SIG-M5 (cell line): ENCODE measurements around the gene CLCN4.

Source experiments
- DNase-seq: peaks from one replicate; lab custom pipeline; 2025; lab: John Stamatoyannopoulos, UW

CLCN4 gene

DNA sequence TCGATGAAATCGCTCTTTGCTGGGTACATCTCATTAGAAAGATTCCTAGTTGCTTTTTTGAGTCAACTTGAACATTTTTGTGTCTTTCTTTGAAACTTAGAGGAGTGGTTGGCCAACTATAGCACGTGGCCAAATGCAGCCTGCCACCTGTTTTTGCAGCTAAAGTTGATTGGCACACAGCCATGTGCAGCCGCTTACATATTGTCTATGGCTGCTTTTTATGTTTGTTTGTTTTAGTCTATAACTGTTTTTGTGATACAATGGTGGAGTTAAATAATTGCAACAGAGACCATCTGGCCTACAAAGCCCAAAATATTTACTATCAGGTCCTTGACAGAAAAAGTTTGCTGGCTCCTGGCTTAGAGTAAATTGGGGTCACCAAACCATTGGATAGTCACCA, 86.3 kb downstream of the CLCN4 start:
- no peak for DNase-seq

DNA sequence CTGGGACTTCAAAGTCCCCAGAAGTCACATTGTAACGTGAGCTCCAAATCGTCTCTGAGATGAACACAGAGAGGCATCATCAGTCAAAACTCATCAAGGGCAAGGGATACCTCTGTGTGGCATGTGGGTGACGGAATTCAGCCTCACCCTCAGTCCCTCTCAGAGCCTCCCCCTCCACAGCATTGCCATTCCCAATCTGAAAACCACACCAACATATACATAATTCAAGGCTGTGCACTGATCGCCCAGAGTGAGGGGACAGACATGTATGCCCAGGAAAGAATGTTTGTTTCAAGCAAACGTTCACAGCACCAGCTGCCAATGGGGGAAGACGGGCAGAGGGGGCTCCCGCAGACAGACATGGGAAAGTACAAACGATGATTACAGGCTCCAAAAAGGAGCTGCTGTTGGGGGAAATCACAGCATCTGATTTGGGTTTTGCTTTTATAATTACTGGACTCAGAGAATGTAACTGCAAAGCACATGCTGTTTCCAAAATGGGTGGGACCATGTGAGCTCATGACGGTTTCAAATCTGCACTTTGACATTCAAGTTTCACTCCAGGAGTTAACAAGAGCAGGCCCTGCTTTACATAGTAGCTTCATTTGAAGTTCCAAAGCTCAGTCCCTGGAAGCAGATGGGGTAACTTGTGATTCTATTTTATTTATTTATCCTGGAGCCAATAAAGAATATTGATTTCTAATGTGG, 88.3 kb downstream of the CLCN4 start:
- no peak for DNase-seq

DNA sequence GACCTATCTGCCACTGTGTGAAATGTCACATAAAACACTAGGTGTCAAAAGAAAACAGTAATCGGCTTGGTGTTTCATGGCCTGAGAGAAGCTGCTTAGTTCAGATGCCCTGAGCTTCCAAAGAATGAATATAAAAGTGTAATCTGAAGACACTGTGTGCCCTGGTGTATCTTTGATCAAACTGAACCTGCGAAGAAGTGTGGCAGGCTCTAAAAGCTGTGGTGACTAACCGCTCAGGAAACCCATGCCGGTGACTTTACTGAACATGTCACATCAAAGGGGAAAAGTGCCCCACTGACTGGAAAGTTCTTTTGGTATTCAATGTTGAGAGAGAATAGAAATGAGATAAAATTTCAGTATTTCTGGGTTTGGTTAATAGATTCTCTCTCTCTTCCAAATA, 89.1 kb downstream of the CLCN4 start:
- no peak for DNase-seq

DNA sequence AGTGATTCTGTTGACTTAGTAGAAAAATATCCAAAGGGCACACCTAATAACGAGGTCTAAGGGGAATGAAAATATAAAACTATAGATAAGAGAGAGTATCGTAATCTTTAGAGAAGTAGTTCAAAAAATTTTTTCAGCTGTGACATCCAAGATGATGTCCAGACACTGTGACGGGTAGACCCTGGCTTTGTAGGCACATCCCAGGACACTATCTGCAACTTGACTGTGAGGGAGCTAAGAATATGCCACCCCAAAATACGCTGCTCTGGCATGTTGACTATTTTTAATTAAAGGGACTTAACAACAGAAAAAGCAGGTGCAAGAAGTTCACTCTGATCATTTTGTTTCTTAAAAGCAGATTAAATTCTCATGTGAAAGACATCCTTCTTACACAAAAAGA, 89.5 kb downstream of the CLCN4 start:
- DNase-seq = no peak

DNA sequence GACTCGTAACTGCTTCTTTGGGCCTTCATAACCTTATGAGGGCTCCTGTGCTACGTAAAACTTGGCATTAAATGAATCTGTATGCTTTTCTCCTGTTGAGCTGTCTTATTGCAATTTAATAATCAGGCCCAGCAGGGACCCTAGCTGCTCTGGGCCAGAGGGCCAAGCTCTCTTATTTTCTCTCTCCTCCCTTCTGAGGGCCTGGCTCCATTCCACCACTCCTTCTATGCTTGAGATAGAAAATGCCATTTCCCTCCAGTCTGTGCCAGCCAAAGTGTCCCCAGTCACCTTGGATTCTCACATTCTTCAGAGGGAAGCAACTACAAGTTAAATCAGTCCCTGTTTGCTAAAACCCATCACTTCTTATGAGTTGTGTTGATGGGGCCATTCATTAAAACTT, 90.1 kb downstream of the CLCN4 start:
- DNase-seq = no peak

DNA sequence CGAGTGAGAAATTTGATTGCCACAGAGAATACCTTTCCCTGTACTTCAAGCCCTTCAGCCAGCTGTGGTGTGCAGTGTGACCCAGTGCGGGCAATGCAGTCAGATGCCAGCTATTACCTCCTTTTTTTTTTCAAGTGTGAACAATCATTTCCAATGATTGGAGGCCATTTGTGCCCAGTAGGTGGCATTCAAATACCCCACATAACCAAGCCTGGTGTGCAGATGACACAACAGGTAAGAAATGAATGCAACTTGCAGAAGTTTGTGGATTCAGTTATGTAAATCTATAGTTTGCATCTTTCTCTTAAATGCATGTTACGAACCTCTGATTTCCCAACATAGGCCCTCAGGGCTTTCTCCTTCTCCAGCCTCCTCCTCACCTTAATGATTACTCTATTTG, 98.0 kb downstream of the CLCN4 start:
- no peak for DNase-seq

DNA sequence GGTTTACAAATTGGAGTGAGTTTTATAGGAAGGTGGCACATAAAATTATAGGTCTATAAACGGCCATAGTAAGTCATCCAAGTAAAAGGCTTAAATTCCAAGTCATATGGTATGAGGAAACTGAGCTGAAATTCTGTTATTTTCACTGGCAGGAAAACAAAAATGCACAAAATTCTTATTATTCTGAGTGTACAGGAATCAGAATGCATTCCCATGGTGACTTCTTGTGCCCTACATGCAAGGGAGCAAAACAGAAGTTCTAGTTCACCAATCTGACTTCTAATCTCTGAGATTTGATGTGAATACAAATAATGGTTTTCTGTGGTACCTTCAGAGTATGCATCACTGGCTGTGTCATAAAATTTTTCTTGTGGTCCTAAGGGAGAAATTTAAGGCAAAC, 102.9 kb downstream of the CLCN4 start:
- DNase-seq = no peak

DNA sequence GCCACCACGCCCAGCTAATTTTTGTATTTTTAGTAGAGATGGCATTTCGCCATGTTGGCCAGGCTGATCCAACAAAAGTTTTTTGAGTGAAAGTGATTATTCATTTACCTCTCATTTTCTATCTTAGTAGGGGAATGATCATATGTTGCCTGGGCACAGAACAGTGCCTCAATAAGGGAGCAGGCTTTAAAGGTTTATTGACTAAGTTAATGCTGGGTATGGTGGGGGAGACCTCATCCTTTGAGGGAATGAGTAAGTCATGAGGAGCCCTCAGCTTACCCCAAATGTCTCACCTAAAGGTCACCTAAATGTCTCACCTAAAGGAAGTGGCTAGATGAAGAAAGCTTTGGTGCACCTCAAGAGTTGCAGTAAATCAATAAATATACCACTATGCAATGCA, 109.0 kb downstream of the CLCN4 start:
- DNase-seq = no peak

DNA sequence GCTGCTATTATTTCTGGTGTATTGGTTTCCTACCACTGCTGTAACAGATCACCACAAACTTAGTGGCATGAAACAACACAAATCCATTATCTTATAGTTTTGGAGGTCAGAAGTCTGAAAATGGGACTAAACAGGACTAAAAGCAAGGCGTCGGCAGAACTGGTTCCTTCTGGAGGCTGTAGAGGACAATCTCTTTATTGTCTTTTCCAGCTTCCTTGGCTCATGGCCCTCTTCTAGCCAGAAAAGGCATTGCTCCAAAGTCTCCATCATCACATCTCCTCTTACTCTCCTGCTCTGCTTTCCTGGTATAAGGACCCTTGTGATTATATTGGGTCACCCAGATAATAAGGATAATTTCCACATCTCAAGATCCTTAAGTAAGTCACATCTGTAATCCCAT, 121.9 kb downstream of the CLCN4 start:
- DNase-seq = no peak

DNA sequence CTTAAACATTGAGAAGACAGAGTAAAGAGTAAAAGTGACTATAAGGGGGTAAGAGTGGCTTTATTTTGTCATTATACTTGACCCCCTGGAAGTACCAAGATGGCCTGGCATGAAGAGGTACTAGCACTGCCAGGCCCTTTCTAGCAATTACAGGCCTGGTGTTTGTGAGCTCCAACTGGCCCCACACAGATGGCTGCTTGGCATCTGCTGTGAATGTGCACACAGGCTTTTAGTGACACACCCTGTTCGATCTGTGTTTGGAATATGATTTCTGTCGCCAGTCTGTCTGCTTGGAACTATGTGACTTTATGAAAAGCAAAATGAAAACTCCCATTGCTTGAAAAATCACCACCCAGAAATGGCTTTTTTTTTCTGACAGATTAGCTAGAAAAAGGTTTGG, 123.3 kb downstream of the CLCN4 start:
- no peak for DNase-seq

DNA sequence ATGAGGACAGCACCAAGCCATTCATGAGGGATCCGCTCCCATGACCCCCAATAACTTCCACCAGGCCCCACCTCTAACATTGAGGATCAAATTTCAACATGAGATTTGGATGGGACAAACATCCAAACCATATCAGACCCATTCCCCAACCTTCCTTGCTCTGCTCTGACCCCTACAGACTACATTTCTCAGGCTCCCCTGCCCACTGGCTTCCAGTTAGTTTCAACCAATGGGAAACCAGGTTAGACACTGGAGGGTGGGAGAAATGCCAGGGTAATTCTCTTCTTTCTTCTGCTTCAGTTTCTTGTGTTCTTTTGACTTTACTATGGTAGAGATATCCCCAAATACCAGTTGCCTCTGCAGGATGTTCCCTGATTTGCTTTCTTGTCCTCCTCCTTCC, 125.7 kb downstream of the CLCN4 start:
- no peak for DNase-seq

DNA sequence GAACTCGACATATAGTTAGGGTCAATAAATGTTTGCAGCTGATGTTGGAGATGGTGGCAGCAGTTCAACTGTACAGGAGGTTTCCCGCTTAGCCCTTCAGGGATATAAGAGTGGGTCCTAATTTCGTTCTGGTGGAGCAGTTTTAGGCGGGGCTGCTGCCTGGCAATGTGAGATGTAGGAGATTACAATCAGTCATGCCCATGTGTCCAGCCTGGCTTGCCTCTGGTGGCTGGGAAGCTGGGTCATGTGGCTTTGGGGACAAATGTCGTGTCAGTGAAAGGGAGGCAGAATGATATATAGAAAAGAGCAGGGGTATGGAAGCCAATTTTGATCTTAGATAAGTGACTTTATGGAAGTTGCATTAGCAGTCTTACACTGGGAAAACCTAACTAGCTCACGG, 129.4 kb downstream of the CLCN4 start:
- DNase-seq = no peak
